H1 (cell line): ENCODE results near the gene PRKAR2A. TPM values are rescaled to one million over a fixed set of nuclear protein-coding genes. Genes with fewer than 3 reads are reported as not detected.

Source experiments
- CTCF ChIA-PET: fragments of 300-600 bp; sonication (Branson Sonifier 250); formaldehyde crosslinking; loops from one replicate; lab custom pipeline; 2021; ENCODE audit not compliant: partially characterized antibody; lab: Charles Lee
- POLR2A ChIA-PET: fragments of 300-600 bp; sonication (Branson Sonifier 250); formaldehyde crosslinking; loops from one replicate; lab custom pipeline; 2021; ENCODE audit warnings: inconsistent platforms; ENCODE audit not compliant: partially characterized antibody; lab: Charles Lee
- DNase-seq, 2 experiments: peaks; one replicate each; pipeline versions ENCODE4 v3.0.0 to v3.0.0-alpha.2; 2010 to 2022; ENCODE audit warnings: low spot score in 2 of 2, low read depth in 1 of 2, mixed read lengths in 1 of 2
- FAIRE-seq: peaks from 2 replicates; lab custom pipeline; 2011; peaks lifted over from hg19 to GRCh38; lab: Jason Lieb, UNC
- H2AFZ ChIP-seq: 2 replicates; pipeline ENCODE4 v1.8.1; 2012; ENCODE audit warnings: low read length, inconsistent platforms
- H2AK5ac ChIP-seq: 2 replicates; pipeline ENCODE4 v1.6.1; 2013; ENCODE audit warnings: low read depth, low read length
- H2BK120ac ChIP-seq: replicated peaks from 2 replicates; pipeline ENCODE3; 2013; ENCODE audit warnings: low read depth, low read length, inconsistent platforms
- H2BK12ac ChIP-seq: 2 replicates; pipeline ENCODE4 v1.6.1; 2013; ENCODE audit warnings: low read depth, low read length
- H2BK15ac ChIP-seq: 2 replicates; pipeline ENCODE4 v1.6.1; 2013; ENCODE audit warnings: low read length
- H2BK20ac ChIP-seq: 2 replicates; pipeline ENCODE4 v1.6.1; 2013; ENCODE audit warnings: low read length
- H2BK5ac ChIP-seq: 2 replicates; pipeline ENCODE4 v1.6.1; 2013; ENCODE audit warnings: low read depth, low read length
- H3K14ac ChIP-seq: 2 replicates; pipeline ENCODE4 v1.6.1; 2013; ENCODE audit warnings: inconsistent platforms; ENCODE audit not compliant: insufficient read length
- H3K18ac ChIP-seq: 2 replicates; pipeline ENCODE4 v1.6.1; 2013; ENCODE audit warnings: low read length; ENCODE audit errors: extremely low read depth
- H3K23ac ChIP-seq: 2 replicates; pipeline ENCODE4 v1.6.1; 2013; ENCODE audit warnings: inconsistent platforms; ENCODE audit not compliant: insufficient read length
- H3K23me2 ChIP-seq: 2 replicates; pipeline ENCODE4 v1.6.1; 2013; ENCODE audit warnings: low read depth, low read length
- H3K27ac ChIP-seq: 2 replicates; pipeline ENCODE4 v1.6.1; 2011; ENCODE audit warnings: low read depth, low read length, inconsistent platforms
- H3K27me3 ChIP-seq, 4 experiments: replicated peaks in 1 of 4; 1 replicate in 1 of 4; 2 replicates in 3 of 4; pipeline versions ENCODE4 v1.6.1 to v1.8.1; 2011 to 2013; ENCODE audit warnings: low read length in 3 of 4, mild to moderate bottlenecking in 3 of 4, inconsistent platforms in 2 of 4, mixed read lengths in 2 of 4, moderate library complexity in 1 of 4; ENCODE audit not compliant: control insufficient read depth in 3 of 4, insufficient read depth in 3 of 4; ENCODE audit errors: extremely low read depth in 1 of 4
- H3K36me3 ChIP-seq, 4 experiments: 2 replicates each; pipeline versions ENCODE4 v1.6.1 to v1.8.1; 2011 to 2013; ENCODE audit warnings: mild to moderate bottlenecking in 4 of 4, low read length in 3 of 4, moderate library complexity in 2 of 4, control low read depth in 1 of 4, inconsistent platforms in 1 of 4; ENCODE audit not compliant: insufficient read depth in 4 of 4, control insufficient read depth in 2 of 4
- H3K4ac ChIP-seq: replicated peaks from 2 replicates; pipeline ENCODE3; 2013; ENCODE audit warnings: low read length, low read depth, mixed read lengths, inconsistent platforms; ENCODE audit not compliant: insufficient read length
- H3K4me1 ChIP-seq, 4 experiments: replicated peaks in 1 of 4; 1 replicate in 1 of 4; 2 replicates in 3 of 4; pipeline versions ENCODE4 v1.6.1 to v1.8.1; 2011 to 2013; ENCODE audit warnings: low read length in 3 of 4, inconsistent platforms in 2 of 4, mixed read lengths in 1 of 4; ENCODE audit not compliant: insufficient read depth in 4 of 4, control insufficient read depth in 3 of 4
- H3K4me2 ChIP-seq, 2 experiments: 2 replicates each; pipeline versions ENCODE4 v1.6.1 to v1.8.1; 2011 to 2013; ENCODE audit warnings: low read depth in 2 of 2, low read length in 2 of 2, control low read depth in 1 of 2, inconsistent platforms in 1 of 2, mild to moderate bottlenecking in 1 of 2; ENCODE audit not compliant: insufficient read depth in 1 of 2
- H3K4me3 ChIP-seq, 4 experiments: fragments of 200-600, 300-600 bp in 1 of 4; sonication (generic), shearing (Covaris generic), sonication (Bioruptor Twin) in 1 of 4; 2 replicates each; pipeline versions ENCODE4 v1.5.1 to v1.8.1; 2011 to 2016; ENCODE audit warnings: low read length in 4 of 4, low read depth in 3 of 4, control low read depth in 2 of 4, inconsistent platforms in 2 of 4, mild to moderate bottlenecking in 2 of 4, mixed read lengths in 1 of 4, moderate library complexity in 1 of 4; ENCODE audit not compliant: insufficient read depth in 2 of 4; ENCODE audit errors: extremely low read depth in 1 of 4
- H3K56ac ChIP-seq: replicated peaks from 2 replicates; pipeline ENCODE3; 2013; ENCODE audit warnings: low read depth, mild to moderate bottlenecking, mixed read lengths, low read length, inconsistent platforms; ENCODE audit not compliant: insufficient read length
- H3K79me1 ChIP-seq: 2 replicates; pipeline ENCODE4 v1.6.1; 2013; ENCODE audit warnings: low read depth, low read length, control low read depth
- H3K79me2 ChIP-seq, 2 experiments: 2 replicates each; pipeline versions ENCODE4 v1.6.1 to v1.8.1; 2012 to 2013; ENCODE audit warnings: low read length in 2 of 2, mild to moderate bottlenecking in 2 of 2, inconsistent platforms in 1 of 2; ENCODE audit not compliant: insufficient read depth in 2 of 2, control insufficient read depth in 1 of 2
- H3K9ac ChIP-seq, 4 experiments: replicated peaks in 1 of 4; 1 replicate in 1 of 4; 2 replicates in 3 of 4; pipeline versions ENCODE4 v1.6.1 to v1.8.1; 2011 to 2013; ENCODE audit warnings: low read depth in 3 of 4, low read length in 3 of 4, control low read depth in 2 of 4, mild to moderate bottlenecking in 2 of 4, moderate library complexity in 2 of 4, inconsistent platforms in 1 of 4; ENCODE audit errors: extremely low read depth in 1 of 4
- H3K9me3 ChIP-seq, 2 experiments: 2 replicates each; pipeline versions ENCODE4 v1.6.1 to v1.8.1; 2012 to 2013; ENCODE audit warnings: mild to moderate bottlenecking in 2 of 2, moderate library complexity in 2 of 2, control low read depth in 1 of 2, inconsistent platforms in 1 of 2, low read depth in 1 of 2, low read length in 1 of 2, mixed read lengths in 1 of 2; ENCODE audit not compliant: insufficient read depth in 2 of 2
- H4K20me1 ChIP-seq, 2 experiments: replicated peaks in 1 of 2; 2 replicates each; pipeline versions ENCODE3 to v1.8.1; 2011 to 2013; ENCODE audit warnings: inconsistent platforms in 2 of 2, low read length in 2 of 2, mild to moderate bottlenecking in 1 of 2; ENCODE audit not compliant: insufficient read depth in 2 of 2, control insufficient read depth in 1 of 2
- H4K5ac ChIP-seq: 2 replicates; pipeline ENCODE4 v1.6.1; 2013; ENCODE audit warnings: low read length, low read depth, mixed read lengths, inconsistent platforms; ENCODE audit not compliant: insufficient read length
- H4K8ac ChIP-seq: 2 replicates; pipeline ENCODE4 v1.8.0; 2013; ENCODE audit warnings: mild to moderate bottlenecking, moderate library complexity, low read length, inconsistent platforms; ENCODE audit not compliant: insufficient read depth; ENCODE audit errors: extremely low read depth
- H4K91ac ChIP-seq: replicated peaks from 2 replicates; pipeline ENCODE3; 2013; ENCODE audit warnings: low read length, mixed read lengths, inconsistent platforms; ENCODE audit not compliant: insufficient read length
- CBX8 ChIP-seq: fragments of 300-800, 300-1000 bp; sonication (generic); IDR thresholded peaks from 2 replicates; pipeline ENCODE4 v1.7.1; 2016; ENCODE audit warnings: low read depth, low read length, borderline replicate concordance
- E2F6 ChIP-seq: IDR thresholded peaks from 2 replicates; pipeline ENCODE4 v1.6.1; 2012; ENCODE audit warnings: inconsistent platforms
- FOSL1 ChIP-seq: IDR thresholded peaks from 2 replicates; pipeline ENCODE4 v1.6.1; 2011; ENCODE audit warnings: mild to moderate bottlenecking, low read depth, low read length, moderate library complexity; ENCODE audit not compliant: insufficient read depth
- SIN3A ChIP-seq, 2 experiments: IDR thresholded peaks in 1 of 2; conservative IDR thresholded peaks in 1 of 2; 2 replicates each; pipeline ENCODE4 v1.6.1; 2011 to 2012; ENCODE audit warnings: low read length in 2 of 2, improper control_type of control experiment in 1 of 2, low read depth in 1 of 2, mild to moderate bottlenecking in 1 of 2
- SP2 ChIP-seq: IDR thresholded peaks from 2 replicates; pipeline ENCODE4 v1.6.1; 2012; ENCODE audit warnings: mild to moderate bottlenecking, low read length, inconsistent platforms
- TEAD4 ChIP-seq: IDR thresholded peaks from 2 replicates; pipeline ENCODE4 v1.6.1; 2012; ENCODE audit warnings: low read depth, low read length, inconsistent platforms, mixed read lengths
- WGBS, 2 experiments: shearing (Covaris generic) in 1 of 2; methylation state at CpG; one replicate each; pipeline versions ENCODE4 v1.1.6 to v1.1.7; 2013 to 2015; ENCODE audit warnings: low lambda C conversion rate in 2 of 2, mixed read lengths in 2 of 2, inconsistent platforms in 1 of 2, low coverage in 1 of 2, missing lambda C conversion rate in 1 of 2; ENCODE audit not compliant: insufficient replicate concordance in 2 of 2, insufficient coverage in 1 of 2, insufficient read length in 1 of 2; ENCODE audit errors: extremely low coverage in 1 of 2, missing lambda C conversion rate in 1 of 2; 5-methylcytosine and 5-hydroxymethylcytosine counted together
- polyA plus RNA-seq, 7 experiments: library from polyadenylated mRNA; depleted of rRNA in 3 of 7; stranded (reverse) in 5 of 7; unstranded in 2 of 7; fragments of >200 nt in 5 of 7; fragments of 200-250 nt in 2 of 7; gene quantifications; 1 replicate in 5 of 7; 2 replicates in 1 of 7; 4 replicates in 1 of 7; pipeline versions ENCODE4 v1.2.1 to v1.2.3, GENCODE V29; 2011 to 2013; ENCODE audit warnings: missing spikeins in 2 of 7, mixed read lengths in 2 of 7
- total RNA-seq: library from RNA; stranded (reverse); fragmentation: NEBNext Ultra II Directional; extraction: Animal tissue kit (Norgen Biotek cat#: 25700); gene quantifications from 2 replicates; pipeline ENCODE4 v1.2.1, GENCODE V29; 2021

Gene PRKAR2A
- total and polyA plus RNA-seq, 2 of the 8 experiments (the other 6 are each of a cell fraction or from before 2014, with no cell fraction given): 6.3 to 42.4 TPM

- Histone ChIP-seq H3K56ac (no peak overlapping the region), H3K4me2 (no peak overlapping the region)
- CTCF ChIA-PET: no interaction called here
Observed at GRCh38 chr3:48852151-48852550, 4.5 kb upstream of the PRKAR2A start.

More at GRCh38 chr3:48852151-48852550, 4.5 kb upstream of the PRKAR2A start:
- no peak for FAIRE-seq
- Histone ChIP-seq H2BK120ac (no peak overlapping the region), H4K5ac (no peak overlapping the region), H4K91ac (no peak overlapping the region), H3K9ac (no peak overlapping the region; a peak in 1 of 7 replicates), H3K4me3 (no peak overlapping the region), H2AFZ (no peak overlapping the region), H2AK5ac (no peak overlapping the region), H3K4ac (no peak overlapping the region), H3K14ac (no peak overlapping the region), H2BK5ac (no peak overlapping the region), H3K79me1 (no peaks in the 10 kb centered on the region), H2BK20ac (no peak overlapping the region), H3K36me3 (no peaks in the 10 kb centered on the region), H3K23me2 (peaks cover 6% of the 10 kb centered on the region), H3K4me1 (peaks cover 0 to 2% (median 0%) of the 10 kb centered on the region in 4 experiments; a peak in 1 of 7 replicates), H3K9me3 (no peaks in the 10 kb centered on the region), H3K27ac (no peak overlapping the region), H3K27me3 (no peaks in the 10 kb centered on the region; a peak in 1 of 7 replicates), H3K23ac (no peak overlapping the region), H3K79me2 (no peaks in the 10 kb centered on the region), H2BK15ac (no peak overlapping the region), H2BK12ac (no peak overlapping the region), H4K20me1 (no peaks in the 10 kb centered on the region), H3K18ac (no peak overlapping the region), H4K8ac (0 out of 2 replicates have a peak overlapping the region, but pooled peaks have one; percentile 20)
- POLR2A ChIA-PET: interaction anchor here (0.8 to 1.6 kb wide), 2 partner anchors 9 to 156 kb away, joined by 3 to 5 read pairs; no protein-coding TSS in a partner anchor
- WGBS, 2 experiments: 86% methylated on average over 4 of the region's 5 CpGs; no CpG with 5 or more reads in 1 of the 2 experiments
- DNase-seq: no peak
- TF ChIP-seq TEAD4 (no peak), SIN3A (conservative IDR thresholded peaks at IDR 0.05 in 1 of 2, IDR thresholded peaks at IDR 0.05 in 1 of 2; ENCODE audit: low read depth in 1 of 2, low read length in 2 of 2) (no peak), E2F6 (no peak), CBX8 (no peak), FOSL1 (no peak), SP2 (no peak)
